Thymus (tissue), 11 donors: ENCODE measurements around the gene TDRD10. TPM values are rescaled to one million over a fixed set of nuclear protein-coding genes. Genes with fewer than 3 reads are reported as not detected.

Experiments used
- DNase-seq, 9 donors: peaks; one replicate each; pipeline ENCODE4 v3.0.0-alpha.2; 2013; ENCODE audit warnings: low spot score in 9 of 9, low read depth in 6 of 9, missing footprints in 1 of 9
- H3K27ac ChIP-seq, 2 donors: one replicate each; pipeline ENCODE4 v1.5.1; 2013; ENCODE audit warnings: control low read depth in 1 of 2, low read depth in 1 of 2, low read length in 1 of 2, mild to moderate bottlenecking in 1 of 2, moderate library complexity in 1 of 2
- H3K27me3 ChIP-seq, 2 donors: one replicate each; pipeline ENCODE4 v1.5.1; 2013; ENCODE audit warnings: low read length in 1 of 2; ENCODE audit not compliant: control insufficient read depth in 2 of 2, insufficient read depth in 1 of 2
- H3K36me3 ChIP-seq, 2 donors: one replicate each; pipeline ENCODE4 v1.5.1; 2013; ENCODE audit warnings: low read length in 1 of 2, mild to moderate bottlenecking in 1 of 2, moderate library complexity in 1 of 2; ENCODE audit not compliant: control insufficient read depth in 2 of 2, insufficient read depth in 2 of 2
- H3K4me1 ChIP-seq, 2 donors: one replicate each; pipeline ENCODE4 v1.5.1; 2013; ENCODE audit warnings: low read length in 2 of 2; ENCODE audit not compliant: control insufficient read depth in 2 of 2, insufficient read depth in 2 of 2
- H3K4me3 ChIP-seq, 2 donors: one replicate each; pipeline ENCODE4 v1.5.1; 2013; ENCODE audit warnings: low read length in 2 of 2, control low read depth in 1 of 2, mild to moderate bottlenecking in 1 of 2
- H3K9me3 ChIP-seq, 2 donors: one replicate each; pipeline ENCODE4 v1.5.1; 2013; ENCODE audit warnings: low read length in 1 of 2, mild to moderate bottlenecking in 1 of 2; ENCODE audit not compliant: control insufficient read depth in 2 of 2, insufficient read depth in 1 of 2
- WGBS: extraction: QIAGEN DNeasy Blood & Tissue Kit; methylation state at CpG from one replicate; pipeline ENCODE4 v1.1.7; 2013; 5-methylcytosine and 5-hydroxymethylcytosine counted together
- polyA plus RNA-seq: library from polyadenylated mRNA; stranded (reverse); fragments of 200-250 nt; gene quantifications from one replicate; pipeline ENCODE4 v1.2.3, GENCODE V29; 2013
- total RNA-seq: library from RNA; stranded (reverse); fragments of 120-200 nt; gene quantifications from one replicate; pipeline ENCODE4 v1.2.4, GENCODE V29; 2013
- donor health status: healthy.

TDRD10 gene
- total and polyA plus RNA-seq, 2 donors: 0.47 to 12.2 TPM

DNA sequence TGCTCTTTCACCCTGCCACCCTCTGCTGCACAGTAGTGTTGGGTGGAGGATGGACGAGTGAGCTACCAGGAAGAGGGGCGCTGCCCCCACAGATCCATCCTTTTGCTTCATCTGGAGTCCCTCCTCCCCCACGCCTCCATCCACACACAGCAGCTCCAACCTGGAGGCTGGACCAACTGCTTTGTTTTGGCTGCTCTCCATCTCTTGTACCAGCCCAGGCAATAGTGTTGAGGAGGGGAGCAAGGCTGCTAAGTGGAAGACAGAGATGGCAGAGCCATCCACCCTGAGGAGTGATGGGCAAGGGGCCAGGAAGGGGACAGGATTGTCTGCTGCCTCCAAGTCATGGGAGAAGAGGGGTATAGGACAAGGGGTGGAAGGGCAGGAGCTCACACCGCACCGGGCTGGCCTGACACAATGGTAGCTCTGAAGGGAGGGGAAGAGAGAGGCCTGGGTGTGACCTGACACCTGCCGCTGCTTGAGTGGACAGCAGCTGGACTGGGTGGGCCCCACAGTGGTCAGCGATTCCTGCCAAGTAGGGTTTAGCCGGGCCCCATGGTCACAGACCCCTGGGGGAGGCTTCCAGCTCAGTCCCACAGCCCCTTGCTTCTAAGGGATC, 74.0 kb downstream of the TDRD10 start:
- H3K9me3 ChIP-seq: no peaks in the 10 kb centered on the region
- DNase-seq: no peak
- no peak overlapping the region for H3K27ac ChIP-seq
- no peaks in the 10 kb centered on the region for H3K4me1 ChIP-seq
- no peak overlapping the region for H3K4me3 ChIP-seq
- H3K36me3 ChIP-seq: peaks cover 33 to 38% of the 10 kb centered on the region in 2 donors
- H3K27me3 ChIP-seq: no peaks in the 10 kb centered on the region
- 88% methylated on average over 8 of the region's 8 CpGs for WGBS

DNA sequence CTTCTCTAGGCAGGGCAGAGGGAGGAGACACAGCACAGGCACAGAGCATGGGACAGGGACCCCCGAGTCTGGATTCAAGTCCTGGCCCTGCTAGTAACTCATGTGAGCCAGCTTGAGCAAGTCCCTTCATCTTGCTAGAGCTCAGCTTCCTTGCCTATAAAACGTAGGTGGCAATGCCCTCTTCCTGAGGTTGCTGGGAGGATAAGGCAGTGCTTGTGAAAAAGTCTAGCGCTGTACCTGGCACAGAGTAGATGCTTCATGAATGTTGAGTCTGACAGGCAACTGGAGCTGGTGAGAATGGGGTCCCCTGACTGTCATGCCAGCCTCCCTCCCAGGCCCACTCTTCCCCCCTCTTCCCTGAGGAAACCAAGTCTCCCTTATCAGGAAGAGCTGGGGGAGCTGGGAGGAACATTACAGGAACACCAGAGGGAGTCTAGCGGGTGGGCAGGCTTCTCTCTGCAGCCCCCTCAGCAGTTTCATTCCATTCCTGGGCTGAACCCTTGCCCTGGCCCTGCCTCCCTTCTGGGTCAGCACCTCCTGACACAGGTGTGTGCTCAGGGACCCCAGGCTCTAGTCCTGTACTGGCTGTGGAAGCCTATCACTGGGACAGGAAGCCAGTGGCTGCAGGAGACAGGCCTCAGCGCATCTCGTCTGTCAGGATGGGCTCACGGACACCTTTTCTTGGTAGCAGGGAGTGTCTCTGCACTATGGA, 75.5 kb downstream of the TDRD10 start:
- Histone ChIP-seq H3K9me3 (no peaks in the 10 kb centered on the region), H3K27ac (no peak overlapping the region), H3K36me3 (peaks cover 47 to 52% of the 10 kb centered on the region in 2 donors), H3K4me3 (no peak overlapping the region), H3K27me3 (no peaks in the 10 kb centered on the region), H3K4me1 (no peaks in the 10 kb centered on the region)
- no peak for DNase-seq
- 89% methylated on average over 7 of the region's 7 CpGs for WGBS

DNA sequence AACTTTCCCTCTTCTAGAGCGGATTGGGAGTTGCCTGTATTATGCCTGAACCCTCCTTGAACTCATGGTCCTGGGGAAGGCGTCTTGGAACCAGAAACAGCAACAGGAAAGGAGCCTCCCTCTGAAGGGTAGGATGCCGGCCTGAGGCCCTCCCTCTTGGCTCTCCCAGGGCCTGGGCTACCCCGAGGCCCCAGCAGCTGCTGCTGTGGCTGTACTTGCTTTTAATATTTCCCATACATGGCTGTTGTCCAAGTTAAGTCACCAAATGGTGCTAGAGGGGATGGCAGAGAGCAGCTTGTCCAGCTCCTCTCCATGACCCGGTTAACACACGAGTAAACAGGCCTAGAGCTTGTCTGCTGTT, 76.0 kb downstream of the TDRD10 start:
- WGBS: 93% methylated on average over 6 of the region's 6 CpGs
- no peaks in the 10 kb centered on the region for H3K9me3 ChIP-seq
- H3K27me3 ChIP-seq: no peaks in the 10 kb centered on the region
- no peak for DNase-seq
- no peak overlapping the region for H3K4me3 ChIP-seq
- no peak overlapping the region for H3K27ac ChIP-seq
- H3K4me1 ChIP-seq: no peaks in the 10 kb centered on the region
- peaks cover 53 to 58% of the 10 kb centered on the region in 2 donors for H3K36me3 ChIP-seq

DNA sequence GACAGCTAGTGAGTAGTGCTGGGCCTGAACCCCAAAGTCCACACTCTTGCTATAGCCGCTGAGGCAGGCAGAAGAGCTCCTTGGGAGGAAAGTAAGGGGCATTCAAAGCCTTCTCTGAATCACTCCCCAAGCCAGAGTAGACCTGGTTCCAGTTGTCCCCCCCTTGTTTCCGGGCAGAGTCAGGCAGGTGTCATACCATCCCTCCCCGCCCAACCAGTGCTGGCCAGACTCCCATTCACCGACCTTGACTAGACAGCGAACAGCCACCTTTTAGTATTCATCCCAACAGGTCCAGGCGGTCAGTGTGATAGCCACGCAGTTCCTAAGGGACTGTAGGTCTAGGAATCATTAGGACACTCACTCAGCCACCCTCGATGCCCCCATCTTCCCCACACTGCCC, 77.4 kb downstream of the TDRD10 start:
- Histone ChIP-seq H3K27me3 (no peaks in the 10 kb centered on the region), H3K36me3 (peaks cover 66 to 71% of the 10 kb centered on the region in 2 donors), H3K9me3 (no peaks in the 10 kb centered on the region), H3K4me1 (no peaks in the 10 kb centered on the region), H3K27ac (no peak overlapping the region), H3K4me3 (no peak overlapping the region)
- no peak for DNase-seq
- WGBS: 96% methylated on average over 8 of the region's 8 CpGs

DNA sequence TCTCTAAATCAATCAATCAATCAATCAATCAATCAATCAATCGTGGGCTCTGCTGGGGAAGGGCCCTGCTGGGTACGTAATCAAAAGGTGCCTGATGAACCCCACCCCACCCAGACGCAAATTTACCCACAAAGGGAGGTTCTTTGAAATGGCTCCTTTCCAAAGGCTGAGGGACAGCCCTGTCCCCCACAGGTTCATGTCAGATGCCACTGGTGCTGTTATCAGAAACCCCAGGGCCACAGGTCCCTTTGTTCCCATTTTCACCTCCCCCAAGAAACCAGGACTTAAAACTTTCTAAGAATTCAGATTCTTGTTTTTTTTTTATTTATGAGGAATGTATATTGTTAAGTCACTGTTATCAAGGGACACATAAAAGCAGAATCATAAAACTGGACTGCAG, 79.7 kb downstream of the TDRD10 start:
- Histone ChIP-seq H3K27ac (no peak overlapping the region), H3K27me3 (no peaks in the 10 kb centered on the region), H3K4me3 (no peak overlapping the region), H3K9me3 (no peaks in the 10 kb centered on the region), H3K36me3 (peaks cover 90 to 95% of the 10 kb centered on the region in 2 donors), H3K4me1 (no peaks in the 10 kb centered on the region)
- 82% methylated on average over 3 of the region's 3 CpGs for WGBS
- no peak for DNase-seq

DNA sequence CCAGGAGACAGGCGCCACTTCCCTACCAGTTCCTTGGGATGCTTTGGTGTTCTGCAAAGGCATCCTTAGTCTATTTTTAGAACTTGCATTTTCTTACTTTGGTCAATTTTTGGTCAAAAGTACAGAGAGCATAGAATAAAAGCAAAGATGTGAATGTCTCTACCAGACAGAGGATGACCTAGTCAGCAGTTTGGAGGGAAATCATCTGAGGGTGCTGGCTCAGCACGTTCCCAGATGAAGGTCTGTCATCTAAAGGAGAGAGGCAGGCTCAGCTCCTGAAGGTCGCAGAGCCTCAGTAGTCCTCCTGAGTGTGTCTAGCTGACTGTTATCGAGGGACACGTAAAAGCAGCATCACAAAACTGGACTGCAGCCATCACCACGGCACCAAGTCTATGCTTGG, 80.9 kb downstream of the TDRD10 start:
- H3K27me3 ChIP-seq: no peaks in the 10 kb centered on the region
- no peak for DNase-seq
- H3K27ac ChIP-seq: no peak overlapping the region
- H3K9me3 ChIP-seq: no peaks in the 10 kb centered on the region
- H3K4me1 ChIP-seq: no peaks in the 10 kb centered on the region
- WGBS: 99% methylated on average over 6 of the region's 6 CpGs
- no peak overlapping the region for H3K4me3 ChIP-seq
- H3K36me3 ChIP-seq: peaks cover 93 to 100% of the 10 kb centered on the region in 2 donors

DNA sequence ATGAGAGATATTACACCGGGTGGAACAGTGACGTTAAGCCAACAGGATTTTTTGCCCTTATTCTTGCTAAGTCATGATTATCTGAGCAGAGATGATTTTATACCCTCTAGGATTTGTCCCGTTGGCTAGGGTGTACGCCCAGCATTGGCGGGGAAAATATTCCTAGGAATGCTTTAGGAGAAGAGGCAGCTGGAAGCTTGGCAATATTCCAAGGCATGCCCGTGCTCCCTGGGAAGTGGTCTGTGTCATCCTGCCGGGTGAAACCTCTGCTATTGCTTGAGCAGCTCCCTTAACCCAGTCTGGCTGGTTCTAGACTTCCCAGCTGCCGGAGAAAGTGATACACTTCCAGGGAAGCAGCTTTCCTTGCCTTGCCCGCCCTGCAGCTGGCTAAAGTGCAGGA, 81.8 kb downstream of the TDRD10 start:
- WGBS: 95% methylated on average over 9 of the region's 9 CpGs
- H3K4me3 ChIP-seq: no peak overlapping the region
- no peaks in the 10 kb centered on the region for H3K4me1 ChIP-seq
- no peaks in the 10 kb centered on the region for H3K27me3 ChIP-seq
- H3K36me3 ChIP-seq: peaks cover 96 to 100% of the 10 kb centered on the region in 2 donors
- H3K9me3 ChIP-seq: no peaks in the 10 kb centered on the region
- H3K27ac ChIP-seq: no peak overlapping the region
- DNase-seq: no peak

DNA sequence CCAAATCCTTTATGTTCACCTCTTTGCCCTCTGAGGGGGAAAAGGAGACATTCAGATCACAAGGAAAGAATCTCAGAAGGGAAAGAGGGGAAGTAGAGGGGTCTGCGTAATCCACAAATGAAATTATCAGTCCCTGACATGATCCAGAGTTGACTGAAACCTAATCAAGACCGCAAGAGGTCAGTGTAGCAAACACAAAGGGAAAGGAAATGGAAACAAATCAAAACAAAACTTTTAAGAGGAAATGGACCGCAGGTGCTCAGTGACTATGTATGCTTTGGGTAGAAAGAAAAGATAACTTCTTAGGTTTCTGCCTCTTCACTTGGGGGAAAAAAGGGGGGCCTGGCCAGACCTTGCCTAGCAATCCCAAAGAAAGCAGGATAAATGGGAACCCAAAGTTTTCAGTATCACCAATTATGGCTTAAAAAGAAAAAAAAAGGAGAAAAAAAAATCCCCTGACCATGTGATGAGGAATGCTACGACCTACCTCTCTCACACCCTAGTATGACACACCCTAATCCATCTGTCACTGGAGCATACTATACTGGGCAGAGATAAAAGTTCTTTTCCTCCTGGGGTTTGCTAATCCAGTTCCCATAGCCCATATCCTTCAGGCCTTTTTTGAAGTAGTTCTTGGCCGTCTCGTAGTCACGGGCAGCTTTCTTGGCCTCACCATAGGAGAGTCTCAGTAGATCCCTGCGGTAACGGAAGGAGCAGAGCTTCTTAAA, 82.4 kb downstream of the TDRD10 start:
- WGBS: 94% methylated on average over 9 of the region's 9 CpGs

DNA sequence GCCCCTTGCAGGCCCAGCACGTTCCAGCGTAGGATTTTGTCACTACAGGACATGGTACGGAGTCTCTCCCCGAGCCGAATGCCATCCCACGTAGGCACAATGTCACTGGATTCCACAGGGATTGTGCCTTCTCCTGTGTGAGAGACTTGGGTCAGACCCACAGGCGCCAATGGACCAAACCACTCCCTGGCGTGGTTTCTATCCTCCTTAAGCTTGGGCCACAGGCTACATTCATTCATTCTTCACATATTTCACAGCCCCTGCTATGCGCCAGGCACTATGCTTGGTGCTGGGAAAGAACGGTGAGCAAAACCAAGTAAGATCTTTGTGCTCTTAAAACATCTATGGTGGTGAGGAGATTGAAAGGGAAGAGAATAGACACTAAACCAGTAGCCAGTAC, 84.2 kb downstream of the TDRD10 start:
- H3K9me3 ChIP-seq: no peaks in the 10 kb centered on the region
- peaks cover 96 to 100% of the 10 kb centered on the region in 2 donors for H3K36me3 ChIP-seq
- H3K27me3 ChIP-seq: no peaks in the 10 kb centered on the region
- H3K4me1 ChIP-seq: no peaks in the 10 kb centered on the region
- no peak for DNase-seq
- no peak overlapping the region for H3K27ac ChIP-seq
- WGBS: 95% methylated on average over 10 of the region's 10 CpGs
- H3K4me3 ChIP-seq: no peak overlapping the region

More for the DNA sequence above, 82.4 kb downstream of the TDRD10 start:
- Histone ChIP-seq H3K4me3 (no peak overlapping the region), H3K36me3 (peaks cover 96 to 100% of the 10 kb centered on the region in 2 donors), H3K27ac (no peak overlapping the region), H3K4me1 (no peaks in the 10 kb centered on the region), H3K9me3 (no peaks in the 10 kb centered on the region), H3K27me3 (no peaks in the 10 kb centered on the region)
- no peak for DNase-seq
